ENCODE results near the gene PLA2G12A.

Gene PLA2G12A

DNA sequence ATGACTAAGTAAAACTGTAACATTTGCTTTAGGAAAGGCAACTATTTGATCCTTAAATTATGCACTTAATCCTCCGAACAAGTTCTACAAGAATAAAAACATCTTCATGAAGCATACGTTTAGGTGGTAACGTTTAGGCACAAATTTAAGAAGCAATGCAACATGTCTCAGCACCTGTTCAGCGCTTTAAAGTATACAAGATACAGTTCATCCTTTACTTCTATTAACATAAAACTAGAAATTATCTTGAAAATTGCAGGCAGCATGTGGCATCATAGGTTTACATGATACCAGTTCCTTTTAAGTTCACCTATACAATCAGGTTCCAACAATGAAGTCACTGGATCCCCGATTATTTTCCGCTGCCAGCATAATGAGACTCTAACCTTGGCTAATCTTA, 1.5 kb downstream of the PLA2G12A start:
- TF ChIP-seq, protein P1, sequence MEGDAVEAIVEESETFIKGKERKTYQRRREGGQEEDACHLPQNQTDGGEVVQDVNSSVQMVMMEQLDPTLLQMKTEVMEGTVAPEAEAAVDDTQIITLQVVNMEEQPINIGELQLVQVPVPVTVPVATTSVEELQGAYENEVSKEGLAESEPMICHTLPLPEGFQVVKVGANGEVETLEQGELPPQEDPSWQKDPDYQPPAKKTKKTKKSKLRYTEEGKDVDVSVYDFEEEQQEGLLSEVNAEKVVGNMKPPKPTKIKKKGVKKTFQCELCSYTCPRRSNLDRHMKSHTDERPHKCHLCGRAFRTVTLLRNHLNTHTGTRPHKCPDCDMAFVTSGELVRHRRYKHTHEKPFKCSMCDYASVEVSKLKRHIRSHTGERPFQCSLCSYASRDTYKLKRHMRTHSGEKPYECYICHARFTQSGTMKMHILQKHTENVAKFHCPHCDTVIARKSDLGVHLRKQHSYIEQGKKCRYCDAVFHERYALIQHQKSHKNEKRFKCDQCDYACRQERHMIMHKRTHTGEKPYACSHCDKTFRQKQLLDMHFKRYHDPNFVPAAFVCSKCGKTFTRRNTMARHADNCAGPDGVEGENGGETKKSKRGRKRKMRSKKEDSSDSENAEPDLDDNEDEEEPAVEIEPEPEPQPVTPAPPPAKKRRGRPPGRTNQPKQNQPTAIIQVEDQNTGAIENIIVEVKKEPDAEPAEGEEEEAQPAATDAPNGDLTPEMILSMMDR (IDR thresholded peaks at IDR 0.05; ENCODE audit: insufficient read depth, low read depth, low read length, missing control alignments) = no peak
- DNase-seq (ENCODE audit: low read depth) = no peak
- no peak overlapping the region for H3K4me3 ChIP-seq (ENCODE audit: low read depth, low read length)

DNA sequence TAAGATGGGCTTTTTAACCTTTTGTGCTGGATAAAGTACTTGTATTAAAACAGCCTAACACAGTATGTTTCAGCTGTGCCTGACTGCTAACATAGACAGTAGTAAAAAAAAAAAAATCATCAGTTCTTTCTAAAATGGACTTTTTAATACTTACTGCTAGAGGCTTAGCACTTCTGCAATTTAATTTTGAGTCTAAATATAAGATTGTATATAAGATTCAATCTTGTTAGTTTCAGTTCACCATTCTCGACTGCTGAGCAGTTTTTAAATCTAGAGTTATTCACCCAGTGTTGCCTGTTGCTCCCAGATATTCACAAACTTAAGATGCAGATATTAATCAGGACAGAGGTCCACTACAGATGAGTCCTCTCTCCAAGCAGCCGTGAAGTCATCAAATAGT, 6.8 kb downstream of the PLA2G12A start:
- TF ChIP-seq, protein P1 (IDR thresholded peaks at IDR 0.05; ENCODE audit: insufficient read depth, low read depth, low read length, missing control alignments) = no peak
- H3K4me3 ChIP-seq (ENCODE audit: low read depth, low read length) = no peak overlapping the region

DNA sequence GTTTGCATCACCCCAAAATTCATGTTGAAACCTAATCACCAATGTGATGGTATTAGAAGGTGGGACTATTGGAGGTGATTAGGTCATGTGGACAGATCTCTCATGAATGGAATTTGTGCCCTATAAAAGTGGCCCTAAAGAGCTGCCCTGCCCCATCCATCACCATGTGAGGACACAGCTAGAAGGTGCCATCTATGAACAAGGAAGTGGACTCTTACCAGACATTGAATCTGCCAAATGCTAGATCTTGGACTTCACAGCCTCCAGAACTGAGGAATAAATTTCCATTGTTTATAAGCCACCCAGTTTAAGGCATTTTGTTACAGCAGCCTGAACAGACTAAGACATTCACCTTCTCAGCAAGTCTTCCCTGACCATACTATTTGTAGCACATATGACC, 7.5 kb downstream of the PLA2G12A start:
- TF ChIP-seq, protein P1 (IDR thresholded peaks at IDR 0.05; ENCODE audit: insufficient read depth, low read depth, low read length, missing control alignments) = no peak
- no peak overlapping the region for H3K4me3 ChIP-seq (ENCODE audit: low read depth, low read length)
- DNase-seq (ENCODE audit: low read depth) = no peak

More for the DNA sequence above, 6.8 kb downstream of the PLA2G12A start:
- DNase-seq (ENCODE audit: low read depth) = no peak

DNA sequence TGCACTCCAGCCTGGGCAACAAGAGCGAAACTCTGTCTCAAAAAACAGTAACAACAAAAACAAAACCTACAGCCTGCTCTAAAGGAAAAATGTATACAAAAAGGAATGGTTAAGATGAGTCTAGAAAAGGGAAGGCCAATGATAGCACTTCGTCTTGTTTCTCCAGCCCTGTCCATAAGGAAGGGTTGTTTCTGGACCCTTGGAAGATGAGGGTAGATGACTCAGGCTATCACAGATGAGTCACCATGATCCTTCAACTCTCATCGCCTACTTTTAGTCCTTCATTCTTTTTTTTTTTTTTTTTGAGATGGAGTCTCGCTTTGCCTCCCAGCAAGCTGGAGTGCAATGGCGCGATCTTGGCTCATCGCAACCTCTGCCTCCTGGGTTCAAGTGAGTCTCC, 8.8 kb downstream of the PLA2G12A start:
- TF ChIP-seq, protein P1 (IDR thresholded peaks at IDR 0.05; ENCODE audit: insufficient read depth, low read depth, low read length, missing control alignments) = no peak
- no peak overlapping the region for H3K4me3 ChIP-seq (ENCODE audit: low read depth, low read length)
- no peak for DNase-seq (ENCODE audit: low read depth)

DNA sequence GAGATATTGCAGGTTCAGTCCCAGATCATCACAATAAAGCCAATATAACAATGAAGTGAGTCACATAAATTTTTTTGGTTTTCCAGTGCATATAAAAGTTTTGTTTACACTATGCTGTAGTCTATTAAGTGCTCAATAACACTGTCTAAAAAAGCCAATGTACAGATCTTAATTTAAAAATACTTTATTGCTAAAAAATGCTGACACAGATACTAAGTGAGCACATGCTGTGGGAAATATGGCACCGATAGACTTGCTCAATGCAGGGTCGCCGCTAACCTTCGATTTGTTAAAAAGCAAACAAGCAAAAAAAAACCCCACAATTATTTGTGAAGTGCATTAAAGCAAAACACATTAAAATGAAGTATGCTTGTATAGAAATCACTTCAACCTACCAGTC, 10.3 kb downstream of the PLA2G12A start:
- TF ChIP-seq, protein P1 (IDR thresholded peaks at IDR 0.05; ENCODE audit: insufficient read depth, low read depth, low read length, missing control alignments) = no peak
- DNase-seq (ENCODE audit: low read depth) = no peak
- H3K4me3 ChIP-seq (ENCODE audit: low read depth, low read length) = no peak overlapping the region

DNA sequence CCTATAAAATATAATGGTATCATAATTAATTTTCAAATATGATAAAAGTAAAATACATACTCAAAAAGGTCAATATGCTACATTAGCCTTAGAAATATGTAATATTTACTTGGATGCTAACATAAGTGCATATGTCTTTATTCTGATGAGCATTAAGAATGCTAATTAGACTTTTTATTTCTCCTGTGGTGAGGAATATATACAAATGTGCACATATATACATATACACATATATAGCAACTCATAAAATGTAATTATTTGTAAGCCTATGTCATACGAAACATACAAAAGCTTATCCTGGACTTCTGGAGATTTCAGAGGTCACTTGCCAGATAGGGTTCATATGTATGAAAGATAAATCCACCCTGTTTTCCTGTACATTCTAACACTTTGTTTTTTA, 11.1 kb downstream of the PLA2G12A start:
- TF ChIP-seq, protein P1 (IDR thresholded peaks at IDR 0.05; ENCODE audit: insufficient read depth, low read depth, low read length, missing control alignments) = no peak
- H3K4me3 ChIP-seq (ENCODE audit: low read depth, low read length) = no peak overlapping the region
- DNase-seq (ENCODE audit: low read depth) = no peak

DNA sequence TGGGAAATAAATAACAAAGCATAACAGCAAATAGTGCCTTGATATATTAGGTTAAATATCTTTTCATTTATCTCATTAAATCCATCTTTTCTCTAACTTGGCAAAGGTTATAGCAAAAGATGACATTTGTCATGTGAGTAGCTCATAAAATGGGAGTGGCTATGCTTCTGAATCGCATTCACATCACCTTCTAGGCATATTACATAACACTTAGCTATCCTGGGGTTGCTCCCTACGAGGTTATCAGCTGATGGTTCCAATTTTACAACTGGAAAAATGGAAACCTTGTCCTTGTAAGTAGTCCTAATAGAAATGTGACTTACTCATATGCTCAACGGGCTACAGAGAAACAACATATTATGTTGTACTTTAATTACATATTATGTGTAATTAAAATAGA, 16.4 kb downstream of the PLA2G12A start:
- DNase-seq (ENCODE audit: low read depth) = no peak
- TF ChIP-seq, protein P1 (IDR thresholded peaks at IDR 0.05; ENCODE audit: insufficient read depth, low read depth, low read length, missing control alignments) = no peak
- no peak overlapping the region for H3K4me3 ChIP-seq (ENCODE audit: low read depth, low read length)

Data from GM12865 (cell line).